Urinary bladder (tissue), 4 donors: Measurements from ENCODE around the gene MATK. TPM values are rescaled to one million over a fixed set of nuclear protein-coding genes. Genes with fewer than 3 reads are reported as not detected.

ENCODE experiments used
- DNase-seq: peaks from one replicate; pipeline ENCODE4 v3.0.0-alpha.2; 2015; ENCODE audit errors: extremely low spot score
- H3K27ac ChIP-seq: one replicate; pipeline ENCODE4 v1.5.1; 2013; ENCODE audit warnings: low read depth, mild to moderate bottlenecking, moderate library complexity
- H3K36me3 ChIP-seq: one replicate; pipeline ENCODE4 v1.6.1; 2013; ENCODE audit warnings: mild to moderate bottlenecking, moderate library complexity; ENCODE audit not compliant: insufficient read depth
- H3K4me1 ChIP-seq: one replicate; pipeline ENCODE4 v1.6.1; 2013; ENCODE audit warnings: mild to moderate bottlenecking, moderate library complexity; ENCODE audit not compliant: insufficient read depth
- H3K4me3 ChIP-seq: one replicate; pipeline ENCODE4 v1.5.1; 2013; ENCODE audit warnings: low read depth, low read length
- WGBS: extraction: QIAGEN DNeasy Blood & Tissue Kit; methylation state at CpG from one replicate; pipeline ENCODE4 v1.1.7; 2013; 5-methylcytosine and 5-hydroxymethylcytosine counted together
- polyA plus RNA-seq: library from polyadenylated mRNA; stranded (reverse); fragments of 200-250 nt; gene quantifications from one replicate; pipeline ENCODE4 v1.2.3, GENCODE V29; 2013
- total RNA-seq: library from RNA; depleted of rRNA; stranded (reverse); fragments of >200 nt; gene quantifications from one replicate; pipeline ENCODE4 v1.2.3, GENCODE V29; 2014
- donor health status: healthy with polysubstance abuse.
- donor health status: healthy.

MATK gene, protein sequence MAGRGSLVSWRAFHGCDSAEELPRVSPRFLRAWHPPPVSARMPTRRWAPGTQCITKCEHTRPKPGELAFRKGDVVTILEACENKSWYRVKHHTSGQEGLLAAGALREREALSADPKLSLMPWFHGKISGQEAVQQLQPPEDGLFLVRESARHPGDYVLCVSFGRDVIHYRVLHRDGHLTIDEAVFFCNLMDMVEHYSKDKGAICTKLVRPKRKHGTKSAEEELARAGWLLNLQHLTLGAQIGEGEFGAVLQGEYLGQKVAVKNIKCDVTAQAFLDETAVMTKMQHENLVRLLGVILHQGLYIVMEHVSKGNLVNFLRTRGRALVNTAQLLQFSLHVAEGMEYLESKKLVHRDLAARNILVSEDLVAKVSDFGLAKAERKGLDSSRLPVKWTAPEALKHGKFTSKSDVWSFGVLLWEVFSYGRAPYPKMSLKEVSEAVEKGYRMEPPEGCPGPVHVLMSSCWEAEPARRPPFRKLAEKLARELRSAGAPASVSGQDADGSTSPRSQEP
- total RNA-seq (0.53 TPM), polyA plus RNA-seq (1.3 TPM)

DNA sequence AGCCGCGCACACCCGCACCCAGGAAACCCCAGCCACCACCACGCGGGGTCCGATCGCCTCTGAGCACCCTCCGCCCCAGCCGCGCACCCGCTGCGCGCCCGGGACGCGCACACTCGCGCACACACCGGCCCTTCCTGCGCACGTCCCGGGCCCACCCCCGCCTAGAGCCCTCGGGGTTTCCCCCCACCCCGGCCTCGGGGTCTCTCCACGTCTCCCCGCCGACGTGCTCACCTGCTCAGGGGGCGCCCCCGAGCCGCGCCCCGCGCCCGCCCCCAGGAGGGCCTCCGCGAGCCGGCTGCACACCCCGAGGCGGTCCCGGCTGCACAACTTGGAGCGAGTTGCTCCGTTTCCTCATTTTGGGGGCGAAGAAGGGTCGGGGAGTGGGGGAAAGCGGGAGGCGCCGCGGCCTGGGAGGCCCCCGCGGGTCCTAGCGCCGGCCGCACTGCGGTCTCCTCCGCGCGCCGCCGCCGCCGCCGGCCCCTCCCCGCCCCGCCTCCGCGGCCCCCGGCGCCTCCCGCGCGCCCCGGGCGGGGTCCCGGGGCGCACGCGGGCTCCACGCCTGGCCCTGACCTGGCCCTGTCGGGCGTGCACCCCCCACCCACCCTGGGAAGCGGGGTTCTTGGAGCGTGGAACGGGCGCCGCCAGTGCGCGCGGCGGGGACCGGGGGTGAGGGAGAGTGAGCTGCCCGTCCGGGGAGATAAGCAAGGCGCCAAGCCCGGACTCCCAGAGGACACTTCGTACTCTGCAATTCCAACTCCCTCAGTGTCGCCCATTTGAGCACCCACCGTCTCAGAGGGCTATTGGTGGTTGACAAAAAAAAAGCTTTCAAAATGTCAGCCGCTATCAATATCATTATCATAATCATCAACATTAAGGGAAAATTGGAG is at the start of gene MATK:
MATK (minus strand) TSS at position 444 of the 887 bp plus-strand sequence. CDS start 1,246 bp downstream, outside the sequence.
- H3K27ac ChIP-seq: no peak within 1 kb of the TSS
- H3K4me3 ChIP-seq: peak within 1 kb of the TSS; percentile 32
- no peaks in the 10 kb centered on the region for H3K4me1 ChIP-seq
- DNase-seq: no peak
- H3K36me3 ChIP-seq: no peaks in the 10 kb centered on the region
- 4% methylated on average over 101 of the region's 101 CpGs for WGBS

DNA sequence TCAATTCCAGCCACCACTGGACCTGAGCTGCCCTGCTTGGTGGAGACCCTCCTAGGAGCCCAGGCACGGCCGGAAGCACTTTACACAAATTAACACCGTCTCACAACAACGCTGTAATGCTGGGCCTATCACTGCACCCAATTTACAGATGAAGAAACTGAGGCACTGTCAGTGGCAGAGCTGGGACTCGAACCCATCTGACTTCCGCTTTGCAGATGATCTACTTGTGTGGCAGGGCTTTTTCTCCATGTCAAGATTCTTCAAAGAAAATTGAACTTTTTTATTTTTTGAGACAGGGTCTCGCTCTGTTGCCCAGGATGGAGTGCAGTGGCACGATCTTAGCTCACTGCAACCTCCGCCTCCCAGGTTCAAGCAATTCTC is 48.9 kb upstream of the MATK start:
- Histone ChIP-seq H3K4me3 (no peak overlapping the region), H3K36me3 (no peaks in the 10 kb centered on the region)

DNA sequence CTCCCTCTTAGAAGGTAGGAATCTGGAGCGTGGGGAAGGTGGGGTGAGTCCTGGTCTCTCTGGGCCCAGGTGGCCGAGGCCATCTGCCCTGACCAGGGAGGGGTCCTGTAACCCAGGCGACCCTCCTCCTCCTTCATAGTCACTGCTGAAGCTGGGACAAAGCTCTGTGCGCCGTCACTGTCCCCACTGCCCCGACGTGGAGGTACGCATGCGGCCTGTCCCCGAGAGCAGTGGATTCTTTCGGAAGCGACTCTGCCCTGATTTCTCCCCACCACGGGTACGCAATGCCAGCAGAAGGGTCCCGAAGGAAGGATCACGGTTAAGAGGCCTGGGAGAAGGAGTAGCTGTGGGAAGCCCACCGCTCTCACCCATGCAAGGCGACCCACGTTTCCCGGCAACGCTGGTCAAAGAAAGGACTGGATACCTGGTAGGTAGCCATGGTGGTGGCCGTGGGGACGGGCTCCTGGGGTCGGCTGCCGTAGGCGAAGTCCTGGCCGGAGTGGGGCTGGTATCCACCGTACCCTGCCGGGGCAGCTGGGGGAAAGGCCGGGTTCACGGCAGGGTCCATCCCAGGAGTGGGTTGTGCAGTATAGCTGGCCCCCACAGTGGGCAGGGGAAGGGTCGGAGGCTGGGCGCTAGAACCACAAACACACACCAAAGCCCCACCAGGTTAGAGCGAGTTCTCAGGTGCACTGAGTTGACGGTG is 48.3 kb upstream of the MATK start:
- 89% methylated on average over 35 of the region's 35 CpGs for WGBS
- Histone ChIP-seq H3K4me3 (no peak overlapping the region), H3K36me3 (no peaks in the 10 kb centered on the region), H3K27ac (no peak overlapping the region), H3K4me1 (no peaks in the 10 kb centered on the region)
- DNase-seq: no peak

More for the DNA sequence above, 48.9 kb upstream of the MATK start:
- Histone ChIP-seq H3K4me1 (no peaks in the 10 kb centered on the region), H3K27ac (no peak overlapping the region)
- DNase-seq: no peak
- 92% methylated on average over 9 of the region's 9 CpGs for WGBS

DNA sequence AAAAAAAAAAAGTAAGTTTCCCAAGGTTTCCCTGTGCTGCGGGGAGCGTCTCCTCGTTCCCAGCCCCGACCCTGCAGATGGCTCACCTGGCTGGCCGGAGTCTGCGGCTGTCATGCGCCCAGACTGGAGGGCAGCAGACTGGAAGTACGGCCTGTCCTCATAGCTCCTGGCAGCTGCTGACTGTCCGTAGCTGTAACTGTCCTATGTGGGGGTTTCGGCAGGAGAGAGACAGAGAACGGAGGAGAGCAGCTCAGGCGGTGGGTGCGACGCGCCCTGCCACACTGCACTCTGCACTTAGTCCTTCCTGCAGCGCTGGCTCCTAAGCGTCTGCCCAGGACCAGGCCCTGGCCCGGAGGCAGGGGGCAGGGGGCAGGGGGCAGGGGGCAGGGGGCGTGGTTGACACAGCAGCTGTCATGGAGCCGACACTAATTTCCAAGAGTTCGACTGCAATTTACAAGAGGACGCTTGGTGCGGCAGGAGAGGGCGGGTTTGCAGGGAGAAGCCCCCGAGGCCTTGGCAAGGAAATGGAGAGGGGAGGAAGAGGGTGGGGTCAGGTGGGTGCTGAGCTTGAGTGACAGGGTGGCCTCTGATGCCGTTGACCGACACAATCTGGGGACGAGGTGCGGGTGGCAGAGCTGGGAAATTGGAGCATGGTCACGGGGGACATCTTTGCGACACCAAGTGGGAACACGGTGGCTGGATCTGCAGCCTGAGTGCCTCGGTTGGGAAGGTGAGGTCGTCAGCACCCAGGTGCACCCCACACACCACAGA is 47.6 kb upstream of the MATK start:
- 54% methylated on average over 34 of the region's 34 CpGs for WGBS
- Histone ChIP-seq H3K4me1 (no peaks in the 10 kb centered on the region), H3K36me3 (no peaks in the 10 kb centered on the region), H3K4me3 (no peak overlapping the region), H3K27ac (no peak overlapping the region)
- no peak for DNase-seq

- no peak overlapping the region for H3K4me3 ChIP-seq
- no peaks in the 10 kb centered on the region for H3K4me1 ChIP-seq
- DNase-seq: no peak
- 91% methylated on average over 6 of the region's 6 CpGs for WGBS
- no peak overlapping the region for H3K27ac ChIP-seq
- H3K36me3 ChIP-seq: no peaks in the 10 kb centered on the region
Observed at GRCh38 chr19:3832001-3832400, 45.8 kb upstream of the MATK start.

GRCh38 chr19:3831601-3832000 is 45.4 kb upstream of the MATK start:
- WGBS: 76% methylated on average over 19 of the region's 19 CpGs
- Histone ChIP-seq H3K27ac (no peak overlapping the region), H3K4me3 (no peak overlapping the region)

DNA sequence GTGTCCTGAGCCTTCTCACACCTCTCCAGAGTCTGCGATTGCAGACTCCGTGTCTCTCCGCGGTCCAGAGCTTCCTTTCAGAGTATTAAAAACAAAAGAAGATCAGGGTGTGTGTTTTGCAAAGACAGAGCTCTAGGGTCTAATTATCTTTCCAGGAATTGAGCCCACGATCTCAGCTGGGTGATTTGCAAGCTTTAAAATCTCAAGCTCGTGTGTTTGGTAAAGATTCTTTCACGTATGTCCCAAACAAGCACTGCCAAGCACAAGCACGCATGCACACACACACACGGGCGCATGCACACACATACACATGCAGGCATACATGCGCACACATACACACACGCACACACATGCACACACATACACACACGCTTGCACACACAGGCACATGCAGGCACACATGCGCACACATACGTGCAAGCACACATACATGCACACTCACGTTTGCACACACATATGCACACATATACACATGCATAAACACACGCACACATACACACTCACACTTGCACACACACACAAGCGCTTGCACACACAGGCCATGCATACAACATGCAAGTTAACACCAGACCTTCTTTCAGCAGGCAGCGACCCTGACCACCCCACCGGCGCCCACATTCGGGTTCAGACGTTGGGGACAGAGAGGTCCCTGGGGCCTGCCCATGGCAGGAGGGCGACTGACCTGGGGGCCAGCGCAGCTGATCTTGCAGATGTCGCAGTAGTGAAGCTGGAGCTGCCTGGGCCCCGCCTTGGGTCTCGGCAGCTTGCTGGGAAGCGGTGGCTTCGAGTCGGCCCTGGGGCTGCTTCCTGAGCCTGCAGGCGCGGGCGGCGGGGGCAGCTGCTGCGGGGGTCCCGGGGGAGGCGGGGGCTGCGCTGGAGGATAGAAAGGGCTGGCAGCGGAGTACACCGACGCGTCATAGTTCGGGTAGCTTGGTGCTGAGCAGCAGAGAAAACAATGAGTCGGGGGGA is 44.7 kb upstream of the MATK start:
- Histone ChIP-seq H3K27ac (no peak overlapping the region), H3K36me3 (no peaks in the 10 kb centered on the region), H3K4me3 (no peak overlapping the region), H3K4me1 (no peaks in the 10 kb centered on the region)
- no peak for DNase-seq
- WGBS: 62% methylated on average over 45 of the region's 45 CpGs

More at GRCh38 chr19:3831601-3832000, 45.4 kb upstream of the MATK start:
- DNase-seq: no peak
- H3K36me3 ChIP-seq: no peaks in the 10 kb centered on the region
- H3K4me1 ChIP-seq: no peaks in the 10 kb centered on the region

DNA sequence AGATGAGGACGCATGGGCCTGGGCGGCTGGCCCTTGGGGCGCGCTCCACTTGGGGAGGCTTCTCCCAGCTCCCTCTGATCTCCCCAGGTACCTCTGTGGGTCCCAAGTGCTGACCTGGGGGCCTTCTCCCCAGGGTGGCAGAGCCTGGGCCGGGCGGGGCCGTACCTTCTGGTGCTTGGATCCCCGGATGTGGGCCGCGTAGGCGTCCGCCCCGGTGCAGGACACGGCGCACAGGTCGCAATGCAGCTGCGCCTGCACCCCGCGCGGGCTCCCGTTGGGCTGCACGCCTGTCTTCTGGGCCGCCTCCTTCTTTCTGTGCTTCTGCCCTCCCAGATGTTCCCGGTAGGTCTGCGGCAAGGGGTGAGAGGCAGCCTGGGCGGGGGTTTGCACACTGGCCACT is 41.1 kb upstream of the MATK start:
- Histone ChIP-seq H3K27ac (no peak overlapping the region), H3K36me3 (no peaks in the 10 kb centered on the region), H3K4me1 (no peaks in the 10 kb centered on the region), H3K4me3 (no peak overlapping the region)
- WGBS: 93% methylated on average over 26 of the region's 26 CpGs
- DNase-seq: no peak

DNA sequence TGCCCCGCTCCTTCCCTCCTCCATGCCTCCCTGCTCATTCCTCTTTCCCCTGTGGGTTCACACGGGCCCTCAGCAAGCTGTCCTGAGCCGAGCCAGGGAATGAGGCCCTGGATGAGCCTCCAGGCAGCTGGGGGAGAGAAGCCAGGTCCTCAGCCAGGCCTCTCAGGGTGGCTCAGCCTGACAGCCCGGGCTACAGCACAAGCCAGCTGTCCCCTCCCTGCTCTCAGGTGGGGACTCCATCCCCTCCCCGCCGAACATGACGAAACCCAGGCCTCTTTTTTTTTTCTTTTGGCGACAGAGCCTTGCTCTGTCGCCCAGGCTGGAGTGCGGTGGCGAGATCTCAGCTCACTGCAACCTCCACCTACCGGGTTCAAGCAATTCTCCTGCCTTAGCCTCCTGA is 40.0 kb upstream of the MATK start:
- WGBS: 46% methylated on average over 12 of the region's 12 CpGs
- Histone ChIP-seq H3K36me3 (no peaks in the 10 kb centered on the region), H3K4me1 (no peaks in the 10 kb centered on the region), H3K27ac (no peak overlapping the region), H3K4me3 (no peak overlapping the region)
- no peak for DNase-seq

DNA sequence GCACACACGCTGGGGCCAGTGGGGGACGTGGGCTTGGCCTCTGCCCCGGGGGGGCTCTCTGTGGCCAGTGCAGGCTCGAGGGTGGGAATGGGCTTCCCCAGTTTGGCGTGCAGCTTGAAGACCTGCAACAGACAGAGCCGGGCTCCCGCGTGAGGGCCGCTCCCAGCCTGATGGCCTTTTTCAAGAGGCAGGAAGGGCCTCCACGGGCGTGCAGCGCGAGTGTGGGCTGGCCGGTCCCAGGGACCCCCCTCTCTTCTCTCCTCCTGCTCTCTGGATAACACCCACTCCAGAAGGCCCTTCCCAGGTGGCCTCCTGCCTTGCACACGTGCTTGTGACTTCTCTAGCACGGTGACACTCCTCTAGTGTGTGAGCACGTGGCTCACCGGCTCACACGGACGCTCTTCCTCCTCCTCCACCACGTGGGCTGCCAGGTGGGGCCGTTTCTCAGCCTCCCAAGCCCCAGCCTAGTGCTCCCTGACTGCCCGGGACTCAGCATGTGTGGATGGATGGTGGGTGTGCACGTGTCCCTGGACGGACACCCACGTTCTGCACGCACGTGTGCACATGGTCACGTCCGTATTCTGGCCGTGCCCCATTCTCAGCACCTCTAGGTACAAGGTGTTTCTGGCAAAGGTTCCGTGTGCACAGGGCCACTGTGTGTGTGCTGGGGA is 39.2 kb upstream of the MATK start:
- Histone ChIP-seq H3K4me3 (no peak overlapping the region), H3K36me3 (no peaks in the 10 kb centered on the region), H3K27ac (no peak overlapping the region), H3K4me1 (no peaks in the 10 kb centered on the region)
- WGBS: 71% methylated on average over 32 of the region's 32 CpGs
- no peak for DNase-seq

GRCh38 chr19:3823350-3823713 is 37.2 kb upstream of the MATK start:
- no peak for DNase-seq
- Histone ChIP-seq H3K36me3 (no peaks in the 10 kb centered on the region), H3K4me1 (no peaks in the 10 kb centered on the region), H3K4me3 (no peak overlapping the region), H3K27ac (no peak overlapping the region)
- WGBS: 73% methylated on average over 10 of the region's 10 CpGs
